LNCAP (cell line): ENCODE data around the gene L3MBTL4.

ENCODE experiments used
- CTCF ChIP-seq: fragments of 450-650 bp; IDR thresholded peaks from 2 replicates; pipeline ENCODE4 v1.5.1; 2017; ENCODE audit warnings: mild to moderate bottlenecking

L3MBTL4 gene

DNA sequence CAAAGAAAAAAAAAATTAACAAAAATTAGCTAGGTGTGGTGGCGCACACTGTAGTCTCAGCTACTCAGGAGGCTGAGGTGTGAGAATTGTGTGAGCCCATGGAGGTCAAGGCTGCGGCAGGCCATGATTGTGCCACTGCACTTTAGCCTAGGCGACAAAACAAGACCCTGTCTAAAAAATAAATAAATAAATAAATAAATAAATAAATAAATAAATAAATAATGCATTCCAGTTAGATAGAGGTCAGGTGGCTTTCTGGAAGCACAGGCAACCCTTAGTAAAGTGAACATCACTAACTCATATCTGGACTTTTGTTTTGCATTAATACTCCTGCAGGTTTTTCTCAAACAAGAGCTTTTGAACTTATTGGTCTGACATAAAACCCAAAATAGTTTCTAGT lies 206.8 kb downstream of the L3MBTL4 start:
- TF ChIP-seq CTCF, result no peak

DNA sequence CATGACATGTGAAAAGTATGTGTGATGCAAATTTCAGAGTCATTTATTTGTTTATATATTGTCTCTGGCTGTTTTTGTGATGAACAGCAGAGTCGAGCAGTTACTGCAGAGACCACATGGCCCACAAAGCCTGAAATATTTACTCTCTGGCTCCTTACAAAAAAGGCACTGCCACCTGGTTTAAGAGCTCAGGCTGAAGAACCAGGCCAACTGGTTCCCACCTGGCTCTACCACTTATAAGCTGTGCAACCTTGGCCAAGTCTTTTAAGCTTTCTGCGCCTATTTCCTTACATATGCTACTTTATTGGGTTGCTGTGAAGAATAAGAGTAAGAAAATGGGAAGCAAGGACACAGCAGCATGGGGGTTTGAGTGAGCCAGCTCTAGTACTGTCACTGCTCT lies 207.6 kb downstream of the L3MBTL4 start:
- no peak for TF ChIP-seq CTCF

DNA sequence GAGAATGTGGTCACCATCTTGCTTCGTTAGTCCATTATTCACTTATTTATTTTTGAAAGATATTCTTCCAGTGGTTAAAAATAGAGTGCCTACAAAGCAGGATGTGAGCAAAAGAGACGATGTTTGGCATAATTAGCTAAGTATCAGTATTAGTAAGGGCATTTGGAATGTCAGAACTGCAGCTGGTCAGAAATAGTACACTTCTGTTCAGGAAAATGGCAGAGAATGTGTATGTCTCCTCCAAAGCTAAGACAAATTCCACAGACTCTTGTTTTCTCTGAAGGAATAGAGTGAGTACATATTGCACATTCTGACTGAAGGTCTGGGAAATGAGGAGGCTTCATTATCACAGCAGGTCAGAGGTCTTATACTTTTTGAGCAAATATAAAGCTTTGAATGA lies 209.0 kb downstream of the L3MBTL4 start:
- no peak for TF ChIP-seq CTCF

DNA sequence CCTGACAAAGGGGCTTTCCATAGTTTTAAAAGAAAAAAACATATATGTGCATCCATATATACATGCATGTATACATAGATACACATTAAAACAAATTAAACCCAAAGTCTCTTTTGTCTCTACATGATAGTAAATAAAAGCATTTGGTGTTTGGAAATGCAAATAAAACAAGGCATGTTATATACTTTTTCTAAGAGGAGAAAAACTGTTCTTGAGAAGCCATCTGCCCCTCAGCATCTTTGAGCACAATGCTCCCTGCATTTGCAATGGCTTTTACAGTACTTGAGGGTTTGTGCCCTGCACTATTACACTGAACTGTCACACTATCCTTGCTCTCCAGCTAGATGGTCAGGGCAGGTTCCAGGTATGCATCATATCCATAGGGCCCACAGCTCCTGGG lies 210.2 kb downstream of the L3MBTL4 start:
- TF ChIP-seq CTCF, result no peak

DNA sequence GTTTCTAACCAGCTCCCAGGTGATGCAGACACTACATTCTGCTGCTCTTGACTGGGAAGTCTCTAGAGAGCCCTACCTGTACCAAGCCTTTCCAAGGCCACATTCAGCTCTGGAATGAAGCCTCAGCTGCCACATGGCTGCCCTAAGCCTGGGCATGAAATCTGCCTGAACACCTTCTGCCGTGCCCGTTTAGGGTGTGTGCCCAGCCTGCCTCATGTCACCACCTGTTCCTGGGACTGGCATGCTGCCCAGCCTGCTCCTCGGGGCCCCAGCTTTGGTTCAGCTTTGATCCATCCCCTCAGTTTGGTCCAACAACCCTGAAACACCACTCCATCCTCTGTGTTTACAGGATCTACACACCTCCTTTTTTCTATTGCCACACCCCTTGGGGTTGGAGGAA lies 210.9 kb downstream of the L3MBTL4 start:
- no peak for TF ChIP-seq CTCF

DNA sequence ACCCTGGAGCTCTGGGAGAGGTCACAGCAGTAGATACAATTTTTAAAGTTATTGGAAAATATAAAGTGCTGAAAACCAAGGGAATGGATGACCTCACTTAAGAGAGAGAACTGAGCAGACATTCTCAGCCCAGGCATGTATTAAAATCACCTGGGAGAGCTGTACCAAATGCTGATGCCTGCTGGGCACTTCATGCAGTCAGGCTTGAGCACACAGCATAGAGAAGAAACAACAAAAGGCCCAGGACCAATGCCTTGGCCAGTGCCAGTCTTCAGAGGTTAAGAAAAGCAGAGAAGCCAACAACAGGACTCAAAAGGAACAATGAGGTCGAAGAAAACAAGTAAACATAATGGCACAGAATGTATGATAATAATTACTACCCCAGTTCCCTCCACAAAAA lies 211.8 kb downstream of the L3MBTL4 start:
- no peak for TF ChIP-seq CTCF

- TF ChIP-seq CTCF, result no peak
Observed at GRCh38 chr18:6200204-6200774, 214.4 kb downstream of the L3MBTL4 start.

DNA sequence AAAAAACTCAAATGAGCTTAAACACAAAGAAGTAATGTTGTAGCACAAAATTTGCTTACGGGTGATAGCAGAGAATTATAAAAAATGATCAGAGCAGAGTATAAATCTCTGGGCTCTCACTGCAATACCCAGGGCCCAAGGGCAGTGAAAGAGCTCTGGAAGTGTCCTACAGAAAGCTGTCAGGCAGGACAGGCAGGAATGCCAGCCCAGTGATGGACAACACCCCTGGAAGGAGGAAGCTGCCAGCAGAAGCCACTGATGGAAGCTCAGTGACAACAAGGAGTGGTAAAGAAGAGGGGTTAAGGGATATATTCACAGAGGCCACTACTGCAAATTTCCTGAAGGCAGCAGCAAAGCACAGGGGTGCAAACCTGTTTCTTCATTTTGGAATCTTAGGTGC lies 214.9 kb downstream of the L3MBTL4 start:
- TF ChIP-seq CTCF, result no peak
